Measurements from ENCODE around the gene TMCC1. TPM values are rescaled to one million over a fixed set of nuclear protein-coding genes. Genes with fewer than 3 reads are reported as not detected.
A peak's percentile ranks its signal among the peaks of the same experiment; 100 is the strongest.
"Not testable (repeated sequence)": the region's sequence is repeated elsewhere in the genome, so short reads cannot be mapped to it uniquely, and the experiment has no call there.

Gene TMCC1
- total RNA-seq, 1 donor from 2014 or later: 35.2 TPM

DNA sequence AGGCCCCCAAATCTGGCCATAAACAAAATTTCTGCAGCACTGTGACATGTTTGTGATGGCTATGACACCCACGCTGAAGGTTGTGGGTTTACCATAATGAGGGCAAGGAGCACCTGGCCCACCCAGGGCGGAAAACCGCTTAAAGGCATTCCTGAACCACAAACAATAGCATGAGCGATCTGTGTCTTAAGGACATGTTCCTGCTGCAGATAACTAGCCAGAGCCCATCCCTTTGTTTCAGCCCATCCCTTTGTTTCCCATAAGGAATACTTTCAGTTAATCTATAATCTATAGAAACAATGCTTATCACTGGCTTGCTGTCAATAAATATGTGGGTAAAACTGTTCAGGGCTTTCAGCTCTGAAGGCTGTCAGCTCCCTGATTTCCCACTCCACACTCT, 7.8 kb upstream of the TMCC1 start:
- DNase-seq (ENCODE audit: low spot score); intact Hi-C loops (cut with DNase I): not testable (repeated sequence)

DNA sequence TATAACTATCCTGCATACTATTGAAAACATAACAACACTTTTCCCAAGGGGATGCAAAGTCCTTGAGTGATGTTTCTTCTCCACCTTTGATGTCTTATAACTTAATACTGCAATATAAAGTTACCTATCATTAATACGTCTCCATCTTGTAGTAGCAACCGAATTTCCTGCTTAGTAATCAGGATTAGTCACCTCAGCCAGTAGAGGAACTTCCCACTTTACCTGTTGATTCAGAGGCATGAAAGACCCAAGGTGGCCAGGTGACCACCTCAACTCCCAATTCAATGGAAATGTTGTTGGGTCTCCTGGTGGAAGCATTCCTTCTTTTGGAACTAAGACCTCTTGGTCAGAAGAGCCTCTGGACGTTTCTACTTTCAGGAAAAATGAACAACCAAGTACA, 3.5 kb upstream of the TMCC1 start:
- intact Hi-C loops (cut with DNase I): no loop called here
- DNase-seq (ENCODE audit: low spot score): no peak

DNA sequence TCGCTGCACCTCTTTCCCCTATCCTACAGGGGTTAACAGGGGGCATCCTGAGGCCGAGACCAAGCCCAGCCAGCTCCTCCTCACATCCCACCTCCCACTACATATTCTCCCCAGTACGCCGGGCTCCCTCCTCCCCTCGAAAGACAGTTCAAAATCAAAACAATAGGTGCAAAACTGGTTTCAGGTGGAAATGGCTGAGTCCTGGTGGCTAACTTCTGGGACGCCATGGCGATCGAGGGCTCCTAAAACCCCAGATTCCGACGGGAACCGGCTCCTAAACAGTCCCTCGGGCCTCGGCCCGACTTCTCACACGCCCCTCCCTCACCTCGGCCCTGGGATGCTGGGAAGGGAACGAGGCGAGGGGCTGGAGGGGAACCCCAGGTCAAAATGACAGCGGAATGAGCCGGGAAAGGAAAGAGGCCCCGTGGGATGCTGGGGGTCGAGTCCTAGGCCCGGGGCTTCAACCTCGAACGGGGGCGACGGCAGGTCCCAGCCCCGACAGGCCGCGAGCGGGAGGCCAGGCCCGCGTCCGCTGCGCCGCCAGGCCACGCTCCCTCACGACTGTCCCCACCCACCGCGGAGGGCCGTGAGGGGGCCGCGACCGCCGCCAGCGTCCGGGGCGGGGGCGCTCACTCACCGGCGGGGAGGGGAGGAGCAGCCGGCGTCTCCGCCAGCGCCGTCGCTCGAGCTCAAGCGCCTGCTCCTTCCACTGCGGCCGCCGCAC, 492 bp downstream of the TMCC1 start:
- intact Hi-C loops (cut with DNase I): loop anchor here (5.0 kb wide), 1 partner anchor 66 kb away; no protein-coding TSS in a partner anchor
- peak; percentile 89 for DNase-seq (ENCODE audit: low spot score)

DNA sequence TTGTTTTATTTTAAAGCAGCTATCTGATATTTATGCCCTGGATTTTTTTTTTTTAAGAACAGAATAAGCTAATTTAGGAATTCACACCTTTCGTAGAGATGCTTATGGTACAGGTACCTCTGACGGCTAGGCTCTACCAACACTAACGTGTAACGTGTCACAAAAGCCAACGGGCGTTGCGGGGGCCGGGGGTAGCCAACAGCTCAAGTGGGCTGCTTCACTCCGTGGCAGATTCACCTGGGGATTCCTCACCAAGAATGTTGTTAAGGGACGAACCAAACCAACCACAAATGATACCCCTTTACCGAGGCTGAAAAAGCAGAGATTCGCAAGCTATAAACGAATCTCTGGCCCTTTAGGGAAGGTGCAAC, 1.0 kb downstream of the TMCC1 start:
- no peak for DNase-seq (ENCODE audit: low spot score)
- intact Hi-C loops (cut with DNase I): loop anchor here (5.0 kb wide), 1 partner anchor 65 kb away; no protein-coding TSS in a partner anchor

DNA sequence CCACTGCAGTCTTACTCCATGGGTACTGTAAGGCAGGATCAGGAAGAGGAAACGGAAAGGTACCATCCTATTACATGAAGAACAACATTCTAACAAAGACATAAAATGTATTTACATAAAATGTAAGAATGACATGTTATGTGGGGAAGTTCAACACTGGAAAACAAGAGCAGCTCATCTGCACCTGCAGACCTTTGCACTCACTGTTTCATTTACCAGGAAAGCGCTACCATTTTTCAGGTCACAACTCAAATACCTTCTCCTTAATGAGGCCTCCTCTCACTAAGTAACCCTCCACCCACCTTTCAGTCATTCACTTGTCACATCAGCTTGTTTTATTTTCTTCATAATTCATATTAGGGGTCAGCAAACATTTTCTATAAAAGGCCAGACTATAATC, 2.6 kb downstream of the TMCC1 start:
- DNase-seq (ENCODE audit: low spot score): no peak
- intact Hi-C loops (cut with DNase I): loop anchor here (5.0 kb wide), 1 partner anchor 64 kb away; no protein-coding TSS in a partner anchor

DNA sequence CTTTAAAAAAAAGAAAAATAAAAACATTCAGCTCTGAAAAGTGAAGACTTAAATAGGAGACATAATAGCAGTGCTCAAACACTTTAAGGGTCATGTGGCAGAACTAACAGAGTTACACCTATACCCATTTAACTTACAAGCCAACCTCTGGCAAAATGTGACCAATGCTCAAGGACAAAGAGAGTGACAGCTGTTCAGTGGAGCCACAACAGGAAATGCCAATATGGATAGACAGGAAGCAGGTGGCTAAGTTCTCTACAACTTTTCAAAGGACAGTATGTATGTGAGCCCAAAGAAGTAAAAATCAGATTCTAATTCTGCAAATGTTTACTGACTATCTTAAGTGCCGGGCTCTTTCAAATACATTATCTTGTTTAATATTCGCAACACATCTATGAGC, 3.4 kb downstream of the TMCC1 start:
- intact Hi-C loops (cut with DNase I): loop anchor here (5.0 kb wide), 1 partner anchor 63 kb away; no protein-coding TSS in a partner anchor
- no peak for DNase-seq (ENCODE audit: low spot score)

DNA sequence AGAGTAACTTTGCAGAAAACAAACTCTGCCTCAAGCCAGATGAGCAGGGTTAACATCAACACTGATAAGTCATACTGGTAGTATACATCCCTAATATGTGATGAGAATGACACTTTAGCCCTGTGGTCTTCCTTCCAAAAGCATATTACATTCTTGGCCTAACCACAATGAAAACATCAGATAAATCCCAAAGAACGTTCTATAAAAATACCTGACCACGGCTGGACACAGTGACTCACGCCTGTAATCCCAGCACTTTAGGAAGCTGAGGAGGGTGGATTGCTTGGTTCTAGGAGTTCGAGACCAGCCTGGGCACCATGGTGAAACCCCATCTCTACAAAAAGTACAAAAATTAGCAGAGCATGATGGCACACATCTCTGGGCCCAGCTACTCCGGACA, 4.7 kb downstream of the TMCC1 start:
- DNase-seq (ENCODE audit: low spot score): no peak
- intact Hi-C loops (cut with DNase I): no loop called here

DNA sequence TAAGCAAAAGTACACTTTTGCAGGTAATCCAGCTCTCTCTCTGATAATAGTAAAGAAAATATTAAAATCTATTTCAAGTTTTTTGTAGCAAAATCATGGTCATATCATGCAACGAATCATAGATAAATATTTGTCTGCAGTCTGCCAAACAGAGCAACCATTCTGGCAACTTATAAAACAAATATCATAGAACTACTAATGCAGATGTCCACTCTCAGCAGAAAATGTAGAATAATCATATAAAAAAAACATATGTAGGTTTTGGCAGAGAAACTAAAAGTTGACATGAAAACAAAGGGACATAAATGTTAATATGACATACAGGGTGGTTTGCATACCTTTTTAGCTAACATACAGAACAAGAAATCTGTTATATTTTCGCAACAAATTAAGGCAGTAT, 12.2 kb downstream of the TMCC1 start:
- intact Hi-C loops (cut with DNase I): no loop called here
- no peak for DNase-seq (ENCODE audit: low spot score)

DNA sequence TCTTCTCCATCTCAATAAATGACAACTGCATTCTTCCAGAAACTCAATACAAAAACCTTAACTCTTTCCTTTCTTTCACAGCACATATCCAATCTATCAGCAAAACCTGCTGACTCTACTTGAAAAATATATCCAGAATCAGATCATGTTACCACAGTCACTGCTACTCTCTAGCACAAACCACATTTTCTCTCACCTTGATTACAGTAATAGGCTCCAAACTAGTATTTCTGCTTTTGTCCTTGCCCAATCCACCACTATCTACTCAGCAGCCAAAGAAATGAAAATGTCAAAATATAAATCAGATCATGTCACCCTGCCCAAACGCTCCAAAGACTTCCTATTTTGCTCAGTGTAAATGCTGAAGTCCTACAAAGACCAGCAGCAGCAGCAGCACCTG, 15.2 kb downstream of the TMCC1 start:
- intact Hi-C loops (cut with DNase I): no loop called here
- DNase-seq (ENCODE audit: low spot score): no peak

DNA sequence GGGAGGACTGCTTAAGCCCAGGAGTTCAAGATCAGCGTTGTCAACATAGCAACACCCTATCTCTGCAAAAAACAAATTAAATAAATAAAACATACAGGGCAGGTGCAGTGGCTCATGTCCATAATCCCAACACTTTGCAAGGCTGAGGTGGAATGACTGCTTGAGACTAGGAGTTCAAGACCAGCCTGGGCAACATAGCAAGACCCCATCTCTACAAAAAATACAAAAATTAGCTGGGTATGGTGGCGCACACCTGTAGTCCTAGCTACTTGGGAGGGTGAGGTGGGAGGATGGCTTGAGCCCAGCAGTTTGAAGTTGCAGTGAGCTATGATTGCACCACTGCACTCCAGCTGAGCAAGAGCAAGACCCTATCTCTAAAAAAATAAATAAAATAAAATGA, 19.0 kb downstream of the TMCC1 start:
- DNase-seq (ENCODE audit: low spot score); intact Hi-C loops (cut with DNase I): not testable (repeated sequence)

DNA sequence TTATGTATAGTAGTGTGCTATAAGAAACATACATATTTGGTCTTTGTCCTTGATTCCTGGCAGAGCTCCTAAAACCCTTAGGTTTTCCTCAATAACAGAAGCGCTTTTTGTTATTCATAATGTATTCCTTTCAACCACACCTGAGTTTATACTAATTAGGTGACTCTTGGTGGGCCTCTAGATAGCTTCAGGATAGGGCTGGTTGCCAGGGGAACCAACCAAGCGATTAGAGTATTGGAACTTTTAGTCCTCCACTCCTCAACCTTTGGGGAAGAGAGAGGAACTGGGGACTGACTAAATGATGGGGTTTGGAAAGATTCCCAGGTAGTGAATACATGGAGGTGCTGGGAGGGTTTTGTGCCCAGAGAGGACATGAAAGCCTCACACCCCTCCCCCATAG, 24.6 kb downstream of the TMCC1 start:
- DNase-seq (ENCODE audit: low spot score): no peak
- intact Hi-C loops (cut with DNase I): no loop called here

DNA sequence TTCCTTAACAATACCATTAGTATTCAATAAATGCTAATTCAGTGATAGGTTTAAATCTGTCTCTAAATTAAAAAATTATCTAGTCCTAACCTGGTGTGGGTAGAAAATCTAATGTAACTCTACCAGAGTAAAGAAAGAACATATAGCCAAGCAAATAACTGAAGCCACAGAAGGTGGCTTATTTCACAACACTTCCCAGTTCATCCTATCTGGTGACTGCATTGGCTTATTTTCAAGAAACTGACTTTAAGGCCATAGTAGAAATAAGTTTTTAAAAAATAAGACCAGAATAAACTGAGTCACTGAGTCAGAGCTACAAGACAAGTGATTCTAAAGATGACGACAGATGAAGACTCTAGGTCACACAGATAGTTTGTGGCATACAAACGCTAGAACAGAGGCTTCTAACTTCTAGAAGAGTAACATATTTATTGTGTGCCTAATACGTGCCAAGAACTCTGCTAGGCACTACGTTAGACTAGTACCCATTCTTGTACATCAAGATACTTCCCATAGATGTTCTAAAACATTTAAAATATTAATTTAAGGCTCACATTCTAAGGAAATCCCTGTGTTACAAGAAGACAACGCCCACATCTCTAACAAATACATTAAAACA, 25.9 kb downstream of the TMCC1 start:
- no peak for DNase-seq (ENCODE audit: low spot score)
- intact Hi-C loops (cut with DNase I): no loop called here

DNA sequence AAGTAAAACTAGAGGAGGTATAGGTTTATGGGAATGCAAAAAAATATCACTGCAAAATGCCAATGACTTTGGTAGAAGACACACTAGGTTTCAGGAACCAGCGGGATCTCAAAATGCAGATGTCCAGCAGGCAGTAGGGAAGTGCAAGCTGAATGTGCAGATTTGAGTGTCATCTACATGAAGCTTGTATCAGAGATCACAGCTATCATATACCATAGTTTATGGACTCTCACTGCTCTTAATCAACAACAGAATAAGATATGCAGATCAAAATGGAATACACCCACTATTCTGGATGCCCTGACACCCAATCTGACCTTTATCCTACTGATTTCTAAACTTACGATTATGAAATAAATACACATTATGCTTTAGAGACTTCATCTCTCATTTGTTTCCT, 27.7 kb downstream of the TMCC1 start:
- intact Hi-C loops (cut with DNase I): no loop called here
- DNase-seq (ENCODE audit: low spot score): no peak

DNA sequence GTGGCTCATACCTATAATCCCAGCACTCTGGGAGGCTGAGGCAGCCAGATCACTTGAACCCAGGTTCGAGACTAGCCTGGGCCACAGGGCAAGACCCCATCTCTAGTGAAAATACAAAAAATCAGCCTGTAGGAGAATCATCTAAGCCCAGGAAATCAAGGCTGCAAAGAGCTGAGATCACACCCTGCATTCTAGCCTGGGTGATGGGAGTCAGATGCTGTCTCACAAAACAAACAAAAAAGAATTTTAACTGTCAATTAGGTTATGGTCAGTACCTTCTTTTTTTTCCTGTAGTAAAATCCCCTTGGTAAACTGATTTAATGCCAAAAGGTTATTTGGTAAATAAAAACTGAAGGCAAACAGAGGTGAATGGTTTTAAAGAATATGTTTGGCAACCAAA, 29.0 kb downstream of the TMCC1 start:
- intact Hi-C loops (cut with DNase I): no loop called here
- DNase-seq (ENCODE audit: low spot score): no peak

DNA sequence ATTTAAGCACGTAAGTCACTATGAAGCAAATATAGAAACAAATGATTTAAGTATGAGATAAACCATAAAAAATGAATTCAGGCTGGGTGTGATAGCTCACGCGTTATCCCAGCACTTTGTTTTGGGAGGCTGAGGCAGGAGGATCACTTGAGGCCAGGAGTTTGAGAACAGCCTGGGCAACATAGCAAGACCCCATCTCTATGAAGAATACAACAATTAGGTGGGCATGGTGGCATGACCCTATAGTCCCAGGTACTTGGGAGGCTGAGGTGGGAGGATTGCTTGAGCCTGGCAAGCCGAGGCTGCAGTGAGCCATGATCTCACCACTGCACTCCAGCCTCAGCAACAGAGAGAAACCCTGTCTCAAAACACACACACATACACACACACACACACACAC, 34.2 kb downstream of the TMCC1 start:
- intact Hi-C loops (cut with DNase I): no loop called here
- DNase-seq (ENCODE audit: low spot score): no peak

DNA sequence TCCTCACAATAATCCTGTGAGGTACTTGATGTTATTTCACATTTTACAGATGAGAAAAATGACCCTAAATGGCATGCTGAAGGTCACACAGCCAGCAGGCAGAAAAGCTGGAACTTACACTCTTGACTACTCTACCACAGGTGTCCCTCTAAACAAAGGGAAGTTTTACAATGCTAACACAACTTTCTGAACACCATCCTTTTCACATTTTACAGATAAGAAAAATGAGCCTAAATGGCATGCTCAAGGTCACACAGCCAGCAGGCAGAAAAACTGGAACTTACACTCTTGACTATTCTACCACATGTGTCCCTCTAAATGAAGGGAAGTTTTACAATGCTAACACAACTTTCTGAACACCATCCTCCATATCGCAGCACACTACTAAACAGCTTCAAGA, 35.6 kb downstream of the TMCC1 start:
- intact Hi-C loops (cut with DNase I): no loop called here
- no peak for DNase-seq (ENCODE audit: low spot score)

DNA sequence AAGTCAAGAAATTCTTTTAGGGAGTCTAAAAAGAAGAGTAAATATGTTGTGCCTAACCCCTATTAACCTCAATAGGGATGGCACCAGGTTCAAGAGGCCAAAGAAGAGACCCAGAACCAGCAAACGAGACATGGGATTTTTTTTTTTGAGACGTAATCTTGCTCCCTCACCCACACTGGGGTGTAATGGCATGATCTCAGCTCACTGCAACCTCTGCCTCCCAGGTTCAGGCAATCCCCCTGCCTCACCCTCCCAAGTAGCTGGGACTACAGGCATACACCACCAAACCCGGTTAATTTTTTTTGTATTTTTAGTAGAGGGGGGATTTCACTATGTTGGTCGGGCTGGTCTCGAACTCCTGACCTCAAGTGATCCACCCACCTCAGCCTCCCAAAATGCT, 36.7 kb downstream of the TMCC1 start:
- DNase-seq (ENCODE audit: low spot score); intact Hi-C loops (cut with DNase I): not testable (repeated sequence)

DNA sequence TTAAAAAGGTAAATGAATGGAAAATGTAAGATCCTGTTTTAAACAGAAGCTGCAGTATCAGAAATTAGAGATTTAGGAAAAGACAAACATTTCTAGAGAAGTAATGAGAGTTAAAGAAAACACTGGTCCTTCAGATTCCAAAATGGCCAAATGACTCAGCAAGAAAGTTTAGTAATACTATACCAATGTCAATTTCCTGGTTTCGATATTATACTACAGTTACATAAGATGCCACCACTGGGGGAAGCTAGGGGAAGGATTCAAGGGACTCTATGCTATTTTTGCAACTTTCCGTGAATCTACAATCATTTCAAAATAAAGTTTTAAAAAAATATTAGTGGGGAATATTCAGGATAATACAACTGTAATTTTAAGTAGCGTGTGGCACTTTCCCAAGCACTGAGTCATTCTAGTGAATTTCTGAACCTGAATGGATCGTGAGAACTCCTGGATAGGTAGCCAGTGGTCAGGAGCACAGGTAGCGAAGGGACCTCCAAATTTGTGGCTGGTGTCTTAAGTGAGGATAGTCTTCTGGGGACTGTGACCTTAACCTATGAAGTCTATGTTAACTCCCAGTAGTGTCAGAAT, 37.6 kb downstream of the TMCC1 start:
- DNase-seq (ENCODE audit: low spot score): no peak
- intact Hi-C loops (cut with DNase I): no loop called here

DNA sequence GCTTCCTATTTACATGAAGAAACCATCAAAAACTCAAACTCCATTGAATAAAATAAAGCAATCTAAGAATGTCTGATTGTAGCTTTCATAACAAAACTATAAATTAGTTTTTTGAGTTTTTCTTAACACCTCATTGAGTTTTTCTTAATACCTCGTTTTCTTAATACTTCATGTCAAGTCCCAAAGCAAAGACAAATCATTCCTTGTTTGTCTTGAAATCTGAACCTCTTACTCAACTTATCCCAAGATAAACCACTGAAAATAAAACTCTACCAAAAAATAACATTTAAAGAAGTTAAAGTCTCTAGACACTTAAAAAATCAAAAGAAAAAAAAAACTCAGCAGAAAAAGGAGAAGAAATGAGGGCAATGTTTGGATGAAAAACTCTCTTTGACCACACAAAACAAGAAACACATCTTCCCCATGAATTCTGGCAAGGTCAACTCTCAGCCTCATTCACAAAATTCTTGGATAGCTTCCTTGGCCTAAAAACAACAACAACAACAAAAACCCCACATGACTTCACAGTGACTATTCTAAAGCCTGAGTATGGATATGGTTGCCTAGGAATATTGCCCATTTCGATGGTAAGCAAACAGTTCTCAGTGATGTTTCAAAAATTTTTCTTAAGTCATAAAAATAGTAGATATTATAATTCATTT, 38.2 kb downstream of the TMCC1 start:
- intact Hi-C loops (cut with DNase I): no loop called here
- DNase-seq (ENCODE audit: low spot score): no peak

DNA sequence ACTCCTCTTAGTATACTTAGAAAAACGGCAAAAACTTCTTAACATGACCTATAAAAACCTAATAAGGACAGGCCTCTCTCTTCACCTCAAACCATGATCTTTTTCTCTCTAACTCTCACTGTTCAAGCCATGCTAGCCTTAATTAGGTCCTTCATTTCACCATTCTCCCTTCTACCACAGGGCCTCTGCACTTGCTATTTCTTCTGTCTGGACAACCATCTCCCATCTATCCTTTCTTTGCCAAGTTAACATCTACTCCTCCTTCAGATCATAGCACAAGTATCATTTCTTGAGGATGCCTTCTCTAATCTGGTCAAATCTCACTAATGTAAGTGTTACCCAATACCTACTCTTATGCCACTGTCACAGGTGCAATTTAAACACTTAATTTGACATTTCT, 39.1 kb downstream of the TMCC1 start:
- DNase-seq (ENCODE audit: low spot score): no peak
- intact Hi-C loops (cut with DNase I): no loop called here

DNA sequence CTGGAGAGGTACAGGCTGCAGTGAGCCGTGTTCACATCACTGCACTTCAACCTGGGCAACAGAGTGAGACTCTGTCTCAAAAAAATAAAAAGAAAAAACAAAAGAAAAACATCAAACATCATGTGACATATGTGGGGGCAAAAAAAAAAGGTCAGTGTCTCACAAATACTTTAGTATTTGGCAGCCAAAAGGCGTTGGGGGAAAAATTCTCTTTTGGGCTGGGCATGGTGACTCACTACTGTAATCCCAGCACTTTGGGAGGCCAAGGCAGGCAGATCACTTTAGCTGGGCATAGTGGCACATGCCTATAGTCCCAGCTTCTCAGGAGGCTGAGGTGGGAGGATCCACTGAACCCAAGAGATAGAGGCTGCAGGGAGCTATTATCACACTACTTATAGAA, 47.6 kb downstream of the TMCC1 start:
- intact Hi-C loops (cut with DNase I): no loop called here
- no peak for DNase-seq (ENCODE audit: low spot score)
